Myocyte (in vitro differentiated cells): Measurements from ENCODE around the gene MED15. TPM values are rescaled to one million over a fixed set of nuclear protein-coding genes. Genes with fewer than 3 reads are reported as not detected.
A peak's percentile ranks its signal among the peaks of the same experiment; 100 is the strongest.

Source experiments
- DNase-seq: peaks from one replicate; pipeline ENCODE4 v3.0.0-alpha.2; 2012; ENCODE audit warnings: low read depth
- total RNA-seq: library from RNA; depleted of rRNA; stranded (reverse); fragments of >200 nt; gene quantifications from 2 replicates; pipeline ENCODE4 v1.2.3, GENCODE V29; 2014

MED15 gene
- total RNA-seq, 1 donor from 2014 or later, result 29.7 TPM

DNA sequence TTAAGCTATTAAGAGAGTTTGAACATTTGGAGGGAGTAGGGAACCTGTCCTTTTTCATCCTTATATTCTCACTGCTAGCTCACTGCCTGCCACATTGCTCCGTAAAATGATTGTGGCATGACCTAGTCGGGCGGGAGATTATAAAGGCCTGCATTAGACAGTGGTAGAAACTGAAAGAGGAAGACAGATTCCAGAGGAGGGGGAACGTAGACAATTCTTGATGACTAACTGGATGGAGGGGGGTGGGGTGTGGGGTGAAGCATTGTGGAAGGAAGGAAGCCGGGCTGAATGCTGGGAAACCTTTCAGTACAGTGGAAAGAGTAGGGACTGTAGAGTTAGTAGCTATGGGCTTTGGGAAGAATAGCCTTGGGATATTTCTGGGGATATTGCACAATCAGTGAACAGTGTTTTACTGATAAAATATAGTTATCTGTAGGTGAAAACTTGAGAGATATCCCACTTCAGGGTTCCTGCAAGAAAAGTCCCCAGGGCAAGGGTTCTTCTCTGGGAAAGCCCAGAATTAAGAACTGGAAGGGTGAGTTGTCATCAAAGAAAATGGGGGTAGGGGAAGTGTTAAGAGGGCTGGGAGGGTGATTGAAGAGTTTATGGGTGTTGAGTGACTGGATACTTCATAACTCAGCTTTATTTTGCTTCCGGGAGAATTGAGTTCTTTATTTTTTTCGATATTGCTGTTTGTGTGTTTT is 2.1 kb downstream of the MED15 start:
- peak; percentile 91 for DNase-seq

DNA sequence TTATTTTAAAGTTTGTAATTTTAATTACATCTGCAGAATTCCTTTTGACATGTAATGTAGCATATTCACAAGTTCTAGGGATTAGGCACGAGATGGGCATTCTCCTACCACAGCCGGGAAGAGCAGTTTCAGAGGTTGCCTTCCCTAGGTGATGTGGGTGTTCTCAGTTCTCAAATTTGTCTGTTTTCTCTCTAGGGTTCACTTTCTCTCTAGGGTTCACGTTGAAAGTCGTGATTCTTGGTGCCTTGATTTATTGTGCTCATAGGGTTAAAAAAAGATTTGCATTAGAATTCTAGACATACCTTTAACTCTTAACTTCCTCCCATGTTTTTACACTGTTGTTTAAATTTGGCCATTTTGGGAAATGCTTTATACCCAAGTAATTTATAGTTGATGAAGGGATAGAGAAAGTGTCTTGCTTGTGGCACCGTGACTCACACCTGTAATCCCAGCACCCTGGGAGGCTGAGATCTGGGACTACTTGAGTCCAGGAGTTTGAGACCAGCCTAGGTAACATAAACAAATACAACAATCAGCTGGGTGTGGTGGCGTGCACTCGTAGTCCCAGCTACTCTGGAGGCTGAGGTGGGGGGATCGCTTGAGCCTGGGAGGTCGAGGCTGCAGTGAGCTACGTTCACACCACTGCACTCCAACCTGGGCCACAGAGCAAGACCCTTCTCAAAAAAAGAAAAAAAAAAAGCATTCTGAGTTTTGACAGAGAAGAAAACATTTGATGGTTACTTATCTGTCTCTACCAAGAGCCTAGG is 3.6 kb downstream of the MED15 start:
- no peak for DNase-seq

DNA sequence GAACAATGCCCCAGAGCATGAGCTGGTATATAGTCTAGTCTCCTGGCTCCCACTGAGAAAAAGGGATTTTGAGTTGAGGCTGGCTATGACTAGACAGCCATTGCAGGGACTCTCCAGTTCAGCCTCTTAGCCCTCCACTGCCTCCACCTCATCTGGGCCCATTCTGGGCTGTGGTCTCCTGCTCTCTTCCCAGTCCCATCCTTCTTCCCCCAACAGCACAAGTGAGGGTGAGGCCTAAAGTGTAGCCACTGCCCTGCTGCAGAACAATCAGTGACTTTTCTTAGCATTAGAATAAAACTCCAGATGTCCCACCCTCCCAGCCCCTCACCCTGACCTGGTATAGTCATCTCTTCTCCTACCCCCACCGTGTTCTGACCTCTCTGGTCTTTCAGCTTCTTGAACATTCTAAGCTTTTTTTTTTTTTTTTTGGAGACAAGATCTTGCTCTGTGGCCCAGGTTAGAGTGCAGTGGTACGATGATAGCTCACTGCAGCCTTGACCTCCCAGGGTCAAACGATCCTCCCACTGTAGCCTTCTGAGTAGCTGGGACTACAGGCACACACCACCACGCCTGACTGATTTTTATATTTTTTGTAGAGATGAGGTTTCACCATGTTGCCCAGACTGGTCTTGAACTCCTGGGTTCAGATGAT is 4.3 kb downstream of the MED15 start:
- no peak for DNase-seq

DNA sequence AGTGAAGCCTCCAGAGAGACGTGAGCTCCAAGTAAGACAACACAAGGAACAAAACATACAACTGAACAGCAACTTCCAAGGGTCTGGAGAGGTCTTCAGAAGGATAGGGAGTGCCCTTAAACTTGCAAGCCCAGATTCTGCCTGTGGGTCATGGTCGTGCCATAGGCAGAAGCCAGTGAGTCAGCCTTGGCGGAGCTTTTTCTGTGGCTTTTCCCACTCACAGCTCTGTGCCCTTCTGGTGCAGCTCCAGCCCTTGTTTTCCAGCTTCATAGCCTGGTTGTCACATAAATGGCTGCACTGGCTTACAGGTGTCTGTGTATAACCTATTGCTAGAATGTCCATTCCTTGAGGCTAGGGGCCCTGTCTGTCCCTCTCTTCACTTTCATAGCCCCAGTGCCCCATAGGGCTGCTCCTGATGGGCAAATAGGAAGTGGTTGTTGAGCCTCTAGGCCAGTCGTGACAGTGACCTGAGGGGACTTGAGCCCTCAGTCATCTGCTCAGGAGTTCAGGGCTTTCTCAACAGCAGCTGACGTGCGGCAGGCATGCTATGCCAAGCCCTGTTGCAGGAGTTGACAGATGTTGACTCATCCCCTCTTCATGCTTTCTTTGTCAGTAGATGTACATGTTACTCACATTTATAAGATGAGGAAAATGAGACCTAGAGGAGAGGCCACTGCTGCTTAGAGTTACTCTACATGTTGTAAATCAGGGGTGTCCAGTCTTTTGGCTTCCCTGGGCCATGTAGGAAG is 7.4 kb downstream of the MED15 start:
- DNase-seq, result peak; percentile 82

DNA sequence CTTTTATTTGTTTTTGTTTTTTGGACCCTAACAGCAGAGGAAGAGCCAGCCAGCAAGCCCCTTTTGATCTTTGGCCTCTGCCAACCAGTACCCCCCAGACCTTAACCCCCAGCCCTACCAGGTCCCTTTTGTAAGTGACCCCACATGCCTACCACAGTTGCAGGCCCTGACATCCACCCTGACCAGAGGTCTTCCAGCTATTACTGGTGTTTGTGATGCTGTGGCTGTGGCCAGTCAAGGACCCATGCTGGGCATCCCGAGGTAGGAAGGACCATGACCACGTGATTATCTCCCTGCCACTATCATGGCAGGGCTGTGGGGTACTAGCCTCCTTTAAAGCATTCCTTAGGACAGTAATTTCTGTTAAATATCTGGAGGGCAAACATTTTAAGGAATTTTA is 9.0 kb downstream of the MED15 start:
- no peak for DNase-seq

DNA sequence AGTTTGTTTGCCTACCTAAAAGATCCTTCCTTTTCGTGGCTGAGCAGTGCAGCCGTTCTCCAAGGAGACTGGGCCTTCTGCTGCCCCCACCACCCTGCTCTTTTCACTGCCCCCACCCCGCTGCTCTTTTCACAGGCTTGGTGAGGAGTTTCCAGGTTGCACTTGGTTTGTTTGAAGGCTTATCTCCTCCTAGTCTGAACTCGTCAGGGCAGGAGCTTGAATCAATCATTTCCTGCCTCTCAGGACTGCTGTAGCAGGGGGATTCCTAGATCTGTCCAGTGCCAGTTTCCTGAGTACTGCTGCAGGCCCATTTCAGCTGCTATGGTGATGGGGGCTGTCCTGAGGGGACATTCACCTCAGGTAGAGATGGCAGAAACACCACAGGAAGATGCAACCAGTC is 10.0 kb downstream of the MED15 start:
- DNase-seq, result no peak

DNA sequence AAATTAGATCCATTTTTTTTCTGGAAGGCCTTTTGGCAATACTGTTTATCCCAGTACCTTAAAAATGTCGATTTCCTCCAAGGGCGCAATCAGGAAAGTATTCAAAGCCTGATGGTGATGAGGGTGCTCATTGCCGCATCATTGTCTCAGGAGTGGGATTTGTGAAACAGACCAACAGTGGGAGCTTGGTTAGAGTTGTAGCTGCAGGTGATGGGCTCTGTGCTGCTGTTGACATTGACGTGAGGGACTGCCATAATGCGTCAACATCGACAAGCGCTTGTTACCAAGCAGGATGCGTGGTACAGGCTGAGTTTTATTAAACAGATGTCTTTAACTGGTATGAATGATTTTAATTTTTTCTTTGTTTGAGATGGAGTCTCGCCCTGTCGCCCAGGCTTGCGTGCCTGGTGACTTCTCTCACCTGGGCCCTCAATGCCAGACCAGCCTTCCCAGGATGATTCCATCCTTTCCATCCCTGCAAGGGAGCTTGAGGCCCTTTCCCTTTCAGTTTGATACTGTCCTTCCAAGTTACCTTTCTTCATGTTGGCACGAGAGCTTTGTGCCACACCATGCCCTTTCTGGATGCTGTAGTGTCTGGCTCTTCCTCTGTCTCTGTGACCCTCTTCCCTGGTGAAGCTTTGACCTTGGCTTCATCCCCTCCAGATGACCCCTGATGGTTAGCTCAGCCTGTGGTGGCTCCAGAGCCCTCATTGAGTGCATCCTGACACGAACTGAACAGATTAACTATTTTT is 10.6 kb downstream of the MED15 start:
- no peak for DNase-seq

DNA sequence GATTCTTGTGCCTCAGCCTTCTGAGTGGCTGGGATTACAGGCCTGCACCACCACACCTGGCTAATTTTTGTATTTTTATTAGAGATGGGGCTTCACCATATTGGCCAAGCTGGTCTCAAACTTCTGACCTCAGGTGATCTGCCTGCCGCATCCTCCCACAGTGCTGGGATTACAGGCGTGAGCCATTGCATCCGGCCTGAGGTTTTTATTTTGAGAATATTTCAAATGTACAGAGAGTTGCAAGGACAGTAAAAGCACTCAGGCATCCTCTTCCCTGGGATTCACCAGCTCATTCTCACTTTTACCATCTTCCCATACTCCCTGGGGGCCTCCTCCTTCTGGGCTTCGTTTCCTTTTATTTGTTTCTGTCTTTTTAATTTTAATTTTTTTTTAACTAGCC is 12.1 kb downstream of the MED15 start:
- DNase-seq, result no peak

DNA sequence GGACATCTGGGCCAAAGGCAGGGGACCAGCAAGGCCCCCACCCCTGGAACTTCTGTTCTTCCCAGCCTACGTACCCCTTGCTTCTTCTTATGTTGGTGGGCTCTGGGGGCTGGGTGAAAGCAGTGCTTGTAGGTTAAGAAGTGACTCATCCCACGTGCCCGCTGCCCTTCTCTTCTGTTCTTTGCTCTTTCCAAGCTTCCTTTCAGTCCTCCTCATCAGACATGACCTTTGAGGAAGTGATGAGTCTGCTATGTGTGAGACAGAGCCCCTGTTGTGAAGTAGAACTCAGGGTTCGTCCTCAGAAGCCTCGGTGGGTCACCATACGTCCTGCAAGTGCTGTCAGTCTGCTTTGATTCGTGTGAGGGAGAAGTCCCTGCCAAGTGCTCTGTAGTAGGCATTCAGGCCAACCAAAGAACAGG is 12.7 kb downstream of the MED15 start:
- no peak for DNase-seq

DNA sequence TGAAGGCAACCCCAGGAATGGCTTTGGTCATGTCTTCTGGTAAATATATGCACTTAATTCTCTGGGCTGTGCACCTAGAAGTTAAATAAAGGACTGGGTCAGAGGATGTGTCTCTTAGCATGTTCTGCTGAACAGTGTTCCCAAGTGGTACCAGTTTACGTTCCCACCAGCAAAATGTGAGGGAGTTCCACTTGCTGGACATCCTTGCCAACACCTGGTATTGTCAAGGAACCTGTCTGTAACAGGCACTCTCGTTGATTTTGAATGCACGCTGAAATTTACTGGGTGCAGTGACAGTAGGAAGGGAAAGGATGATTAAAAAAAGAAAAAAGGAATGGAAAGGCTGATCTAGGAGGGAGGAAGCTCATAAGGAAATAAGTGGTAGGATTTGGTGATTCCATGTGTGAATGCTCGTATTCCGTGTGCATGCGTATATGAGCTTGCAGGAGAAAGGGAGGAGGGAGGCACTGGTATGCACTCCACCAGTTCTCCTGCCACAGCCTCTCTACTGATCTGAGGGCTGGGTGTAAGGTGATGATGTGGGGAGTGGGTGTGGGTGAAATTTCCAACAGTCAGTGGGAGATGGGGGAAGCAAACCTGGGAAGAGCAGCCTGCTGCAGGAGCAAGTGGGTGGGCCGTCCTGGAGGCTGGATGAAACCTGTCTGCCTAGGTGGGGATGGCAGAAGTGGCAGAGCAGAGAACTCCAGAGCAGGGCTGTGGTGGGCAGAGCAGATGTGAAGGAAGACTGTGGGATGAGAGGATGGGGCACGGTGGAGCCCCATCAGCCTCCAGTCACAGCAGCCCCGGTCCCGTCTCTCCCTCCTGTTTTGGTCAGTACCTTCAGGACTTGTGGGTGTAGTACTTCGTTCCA is 15.0 kb downstream of the MED15 start:
- no peak for DNase-seq

DNA sequence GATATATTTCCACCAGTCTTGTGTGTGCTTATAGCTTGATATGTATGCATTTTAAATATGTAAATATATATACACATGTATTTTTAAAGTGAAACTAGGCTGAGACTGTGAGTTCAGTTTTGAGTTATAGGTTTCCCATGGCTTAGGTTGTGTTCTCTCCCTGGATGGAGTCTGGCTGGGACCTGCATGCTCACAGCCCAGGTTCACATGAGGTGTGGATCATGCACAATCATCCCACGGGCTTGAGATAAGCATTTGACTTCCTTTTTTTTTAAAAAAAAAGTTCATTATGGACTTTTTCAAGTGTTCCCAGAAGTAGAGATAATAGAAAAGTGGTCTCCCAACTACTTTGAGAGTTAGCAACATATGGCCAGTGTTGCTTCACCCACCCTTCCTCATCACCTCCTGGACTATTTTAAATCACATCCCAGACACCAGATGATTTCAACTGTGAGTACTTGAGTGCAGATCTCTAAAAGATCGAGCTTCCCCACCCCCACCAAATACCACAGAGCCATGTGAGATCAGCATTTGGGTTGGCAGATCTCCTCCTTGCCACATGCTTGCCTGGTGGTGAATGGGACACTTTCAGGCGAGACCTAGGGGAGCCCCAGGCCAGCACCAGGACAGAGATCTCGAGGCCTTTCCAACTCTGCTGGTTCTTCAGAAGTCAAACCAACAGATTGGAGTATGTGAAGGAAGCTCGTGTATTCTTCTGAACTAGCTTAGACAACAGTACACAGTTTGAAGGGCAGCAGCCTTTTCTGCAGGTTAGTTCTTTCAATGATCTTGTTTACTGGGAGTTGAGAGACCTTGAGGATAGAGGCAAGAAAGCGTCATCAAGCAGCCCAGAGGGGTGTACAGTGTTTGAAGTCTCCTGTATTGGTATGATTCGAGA is 15.9 kb downstream of the MED15 start:
- DNase-seq, result peak; percentile 87

DNA sequence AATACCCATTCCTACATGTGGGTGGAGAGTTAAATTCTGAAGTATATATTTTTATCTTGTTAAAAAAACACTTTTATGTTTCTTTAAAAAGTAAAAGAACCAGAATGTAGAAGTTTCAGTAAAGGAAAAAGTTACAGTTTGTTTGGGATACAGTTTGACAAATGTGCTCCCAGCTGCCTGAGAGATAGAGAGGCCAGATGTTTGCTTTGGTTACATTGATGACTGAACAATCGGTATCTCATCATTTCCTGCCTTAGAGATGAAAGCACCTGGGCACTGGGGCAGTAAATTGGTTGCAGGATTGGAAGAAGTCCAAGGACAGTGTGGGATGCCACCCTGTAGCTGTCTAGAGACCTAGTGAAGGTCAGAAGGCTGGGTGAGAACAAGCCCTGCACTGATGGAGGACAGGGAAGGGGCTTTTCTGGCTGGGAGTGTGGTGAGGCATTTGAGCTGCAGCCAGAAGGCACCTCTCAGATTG is 16.6 kb downstream of the MED15 start:
- no peak for DNase-seq

DNA sequence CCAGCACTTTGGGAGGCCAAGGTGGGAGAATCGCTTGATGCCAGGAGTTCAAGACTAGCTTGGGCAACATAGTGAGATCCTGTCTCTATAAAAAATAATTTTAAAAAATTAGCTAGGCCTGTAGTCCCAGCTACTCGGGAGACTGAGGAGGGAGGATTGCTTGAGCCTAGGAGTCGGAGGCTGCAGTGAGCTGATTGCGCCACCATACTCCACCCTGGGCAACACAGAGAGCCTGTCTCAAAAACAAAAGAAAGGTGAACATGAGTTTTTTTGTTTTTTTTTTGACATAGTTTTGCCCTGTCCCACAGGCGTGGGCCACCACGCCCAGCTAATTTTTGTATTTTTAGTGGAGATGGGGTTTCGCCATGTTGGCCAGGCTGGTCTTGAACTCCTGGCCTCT is 17.6 kb downstream of the MED15 start:
- DNase-seq, result no peak

DNA sequence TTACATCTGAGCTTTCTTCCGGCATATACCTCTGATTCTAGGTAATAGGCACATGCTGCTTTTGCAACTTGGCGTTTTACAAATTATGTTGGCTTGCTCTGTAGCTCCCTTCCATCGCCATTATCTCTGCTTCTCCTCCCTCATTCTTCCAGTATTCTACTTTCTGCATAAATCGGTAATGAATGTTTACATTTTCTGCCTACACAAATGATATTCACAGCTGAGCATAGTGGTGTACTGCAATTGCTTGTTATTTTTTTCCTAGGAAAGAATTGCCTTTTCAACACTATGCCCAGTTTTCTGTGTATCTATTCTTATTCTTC is 18.9 kb downstream of the MED15 start:
- DNase-seq, result no peak

DNA sequence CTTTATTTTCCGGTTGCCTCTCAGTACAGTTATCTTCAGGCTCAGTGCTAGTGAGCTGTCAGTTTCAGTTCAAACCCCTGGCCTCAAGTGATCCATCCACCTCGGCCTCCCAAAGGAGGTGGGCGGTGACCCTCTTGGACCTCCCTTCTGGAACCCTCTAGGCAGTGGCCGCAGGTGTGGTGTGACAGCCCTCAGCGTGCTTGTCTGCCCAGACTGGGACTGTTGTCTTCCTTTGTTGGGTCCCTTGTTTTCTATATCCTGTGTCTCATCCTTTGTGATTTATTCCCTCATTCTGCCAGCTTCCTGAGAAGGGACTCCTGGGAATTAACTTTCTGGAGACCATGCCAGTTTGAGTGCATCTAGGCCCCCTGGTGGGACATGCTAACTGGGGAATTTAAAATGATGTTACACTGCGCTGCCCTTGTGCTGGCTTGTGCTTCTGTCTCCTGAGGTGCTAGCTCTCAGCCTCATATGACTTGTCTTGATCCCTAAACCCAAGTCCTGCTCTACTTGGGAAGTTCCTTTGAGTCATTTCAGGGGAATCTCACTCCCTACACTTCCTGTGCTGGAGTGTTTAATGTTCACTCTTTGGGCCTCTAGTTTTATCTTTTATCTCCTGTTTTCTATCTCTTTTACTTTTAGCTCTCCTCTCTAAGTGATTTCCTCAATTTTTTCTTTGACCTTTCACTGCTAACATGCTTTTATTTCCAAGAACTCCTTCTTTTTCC is 19.4 kb downstream of the MED15 start:
- DNase-seq, result peak; percentile 47

DNA sequence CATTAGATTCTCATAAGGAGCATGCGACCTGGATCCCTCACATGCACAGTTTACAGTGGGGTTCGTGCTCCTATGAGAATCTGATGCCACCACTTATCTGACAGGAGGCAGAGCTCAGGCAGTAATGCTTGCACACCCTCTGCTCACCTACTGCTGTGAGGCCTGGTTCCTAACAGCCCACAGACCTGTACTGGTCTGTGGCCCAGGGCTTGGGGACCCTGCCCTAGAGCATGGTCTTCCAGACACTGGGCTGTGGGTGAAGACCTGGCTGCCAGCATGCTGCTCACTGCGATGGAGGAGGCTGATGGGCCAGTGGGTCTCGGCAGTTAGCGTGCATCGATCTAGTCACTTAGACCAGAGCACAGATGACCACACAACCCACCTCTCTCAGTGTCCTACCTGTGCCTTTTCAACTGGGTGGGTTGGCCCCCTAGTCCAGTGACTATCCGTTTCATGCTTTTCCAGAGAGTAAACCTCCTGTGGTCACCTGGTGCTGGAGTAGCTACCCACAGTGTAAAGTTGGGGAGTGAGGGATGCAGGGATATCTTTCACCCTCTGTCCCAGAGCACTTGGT is 21.1 kb downstream of the MED15 start:
- DNase-seq, result no peak

DNA sequence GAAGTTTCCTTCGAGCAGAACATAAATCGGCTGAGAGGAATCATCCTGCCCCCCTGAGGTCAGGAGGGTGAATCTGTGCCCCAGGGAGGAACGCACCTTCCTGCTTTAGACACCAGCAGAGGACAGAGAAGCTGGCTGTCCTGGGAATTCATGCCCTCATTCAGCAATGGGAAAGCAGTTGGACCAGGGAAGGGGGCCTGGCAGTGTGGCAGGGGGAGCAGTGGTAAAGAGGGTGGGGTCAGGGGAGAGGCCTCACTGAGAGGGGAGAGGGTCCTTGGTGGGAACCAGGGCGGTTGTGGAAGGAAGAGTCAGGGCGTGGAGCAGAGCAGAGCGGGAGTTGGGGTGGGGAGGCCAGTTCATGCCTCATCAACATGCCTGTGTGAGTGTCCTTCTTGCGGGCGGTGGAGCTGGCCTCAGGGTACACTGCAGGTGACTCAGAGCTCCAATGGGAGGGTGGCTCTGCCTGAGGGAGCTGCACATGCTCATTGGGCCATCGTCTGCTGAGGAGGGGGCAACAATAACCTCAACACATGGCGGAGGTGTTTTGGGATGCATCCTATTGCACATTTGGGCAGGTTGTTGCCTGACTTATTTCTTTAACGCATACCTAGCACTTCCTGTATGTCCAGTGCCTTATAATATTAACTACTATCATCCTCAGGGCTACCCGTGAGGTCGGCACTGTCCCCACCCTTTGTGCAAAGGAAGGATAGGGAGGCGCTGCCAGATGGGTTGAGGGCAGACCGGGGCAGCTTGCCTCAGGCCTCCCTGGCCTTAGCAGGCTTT is 23.2 kb downstream of the MED15 start:
- DNase-seq, result peak; percentile 85
